HG03025 (cell line): ENCODE data around the gene CFAP65.

ENCODE experiments used
- ATAC-seq: cut with Tn5 transposase; IDR thresholded peaks from one replicate; pipeline ENCODE4 v1.9.1; 2021; ENCODE audit warnings: mild to moderate bottlenecking, moderate library complexity; ENCODE audit not compliant: unreplicated experiment, low FRiP score

CFAP65 gene

DNA sequence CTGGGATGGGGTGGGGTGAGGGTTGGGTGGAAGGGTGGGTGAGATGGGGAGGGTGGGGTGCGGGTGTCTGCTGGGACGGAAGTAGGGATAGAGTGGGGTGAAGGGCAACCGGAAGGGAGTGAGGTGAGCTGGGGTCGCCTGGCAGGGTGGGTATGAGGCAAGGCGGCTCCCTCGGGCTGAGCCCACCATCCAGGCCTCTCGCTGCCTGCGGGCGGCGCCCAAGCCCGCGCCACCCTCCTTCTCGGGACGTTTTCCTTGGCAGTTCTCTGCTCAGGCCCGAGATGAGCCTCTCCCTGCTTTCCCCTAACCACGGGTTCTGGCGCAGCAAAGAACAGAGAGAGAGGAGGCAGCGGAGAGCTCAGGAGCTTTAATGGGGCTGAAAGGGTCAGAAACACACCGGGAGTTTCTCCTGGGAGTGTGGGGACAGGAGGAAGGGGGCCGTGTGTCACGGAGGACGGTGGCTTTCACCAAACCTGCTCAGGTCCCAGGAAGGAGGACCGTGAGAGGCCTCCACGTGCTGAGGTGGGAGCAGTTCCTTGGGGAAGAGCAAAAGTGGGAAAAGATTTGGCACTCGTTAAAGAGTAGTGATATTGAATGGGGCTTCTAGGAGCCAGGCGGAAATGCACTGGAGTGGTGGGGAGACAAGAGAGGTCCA is 60.5 kb downstream of the CFAP65 start:
- ATAC-seq, result no peak

DNA sequence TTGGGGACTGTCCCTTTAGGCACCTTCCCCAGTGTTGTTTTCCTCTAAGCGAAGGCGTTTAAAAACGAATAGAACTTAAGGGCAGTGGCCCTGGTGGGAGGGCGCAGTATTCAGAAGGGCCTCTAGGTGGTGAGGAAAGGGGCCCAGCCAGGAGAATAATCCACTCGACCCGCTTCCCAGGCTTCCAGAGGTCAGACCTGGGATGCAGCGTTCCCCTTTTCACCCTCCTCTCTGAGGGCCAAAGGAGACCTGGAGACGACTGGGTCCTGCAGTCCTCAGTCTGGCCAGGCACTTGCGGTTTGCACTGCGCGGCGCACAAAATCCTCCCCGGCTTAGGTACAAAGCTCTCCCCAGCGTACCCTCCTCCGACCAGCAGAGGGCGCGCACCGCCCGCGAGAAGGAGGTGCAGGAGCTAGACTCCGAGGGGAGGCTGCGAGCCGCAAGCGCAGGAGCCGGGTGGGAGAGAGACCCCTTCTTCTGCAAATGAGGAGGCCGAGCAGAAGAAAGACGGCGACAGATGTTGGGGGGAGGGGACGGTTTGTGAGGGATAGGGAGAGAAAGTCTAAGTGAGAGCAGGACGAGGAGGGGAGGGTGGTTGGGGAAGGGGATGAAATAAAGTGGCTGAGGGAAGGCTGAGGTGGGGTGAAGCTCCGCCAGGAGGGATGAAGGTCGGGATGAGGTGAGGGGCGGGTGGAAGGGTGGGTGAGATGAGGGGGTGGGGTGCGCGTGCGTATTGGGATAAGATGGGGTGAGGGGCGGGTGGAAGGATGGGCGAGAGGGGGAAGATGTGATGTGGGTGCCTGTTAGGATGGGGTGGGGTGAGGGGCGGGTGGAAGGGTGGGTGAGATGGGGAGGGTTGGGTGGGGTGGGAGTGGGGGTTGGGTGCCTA is 61.2 kb downstream of the CFAP65 start:
- ATAC-seq, result peak; percentile 83

DNA sequence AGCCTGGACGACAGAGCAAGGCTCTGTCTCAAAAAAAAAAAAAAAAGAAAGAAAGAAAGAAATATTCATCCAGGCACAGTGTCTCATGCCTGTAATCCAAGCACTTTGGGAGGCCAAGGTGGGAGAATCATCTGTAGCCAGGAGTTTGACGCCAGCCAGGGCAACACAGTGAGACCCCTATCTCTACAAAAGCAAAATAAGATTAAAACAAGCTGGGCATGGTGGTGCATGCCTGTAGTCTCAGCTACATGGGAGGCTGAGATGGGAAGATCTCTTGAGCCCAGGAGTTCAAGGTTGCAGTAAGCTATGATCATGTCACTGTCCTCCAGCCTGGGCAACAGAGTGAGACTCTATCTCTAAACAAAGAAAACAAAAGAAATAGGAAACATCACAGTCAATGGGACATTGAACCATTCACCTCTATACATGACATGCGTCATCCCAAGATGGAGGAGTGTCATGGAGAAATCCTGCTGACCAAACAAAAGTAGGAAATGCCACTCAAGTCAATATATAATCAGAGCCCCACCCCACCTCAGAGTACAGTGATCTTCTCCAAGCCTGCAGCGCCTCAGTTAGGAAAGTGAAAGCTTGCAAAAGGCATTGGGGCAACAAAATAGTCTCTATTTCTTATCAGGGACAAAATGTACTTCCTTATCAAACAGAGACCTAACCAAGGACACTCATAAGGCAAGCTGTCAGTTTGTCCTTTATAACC is 66.1 kb downstream of the CFAP65 start:
- no peak for ATAC-seq

DNA sequence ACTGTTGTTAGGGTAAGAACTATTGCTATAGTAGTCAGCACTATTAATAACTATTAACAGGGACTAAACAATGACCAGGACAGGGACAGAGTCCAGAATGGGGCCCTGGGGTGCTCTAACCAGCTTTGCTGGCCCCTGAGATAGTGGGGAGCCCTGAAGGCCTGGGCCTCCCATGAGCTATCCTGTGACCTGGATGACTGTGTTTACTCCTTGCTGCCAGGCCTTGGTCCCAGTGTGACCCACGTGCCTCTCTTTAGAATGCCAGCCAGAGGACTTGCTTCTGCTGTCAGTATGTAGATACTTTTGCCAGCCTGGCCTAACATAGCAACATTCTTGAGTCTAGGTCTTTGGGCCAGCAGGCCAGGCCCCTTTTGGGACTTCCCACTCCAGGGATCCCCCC is 70.4 kb downstream of the CFAP65 start:
- no peak for ATAC-seq

DNA sequence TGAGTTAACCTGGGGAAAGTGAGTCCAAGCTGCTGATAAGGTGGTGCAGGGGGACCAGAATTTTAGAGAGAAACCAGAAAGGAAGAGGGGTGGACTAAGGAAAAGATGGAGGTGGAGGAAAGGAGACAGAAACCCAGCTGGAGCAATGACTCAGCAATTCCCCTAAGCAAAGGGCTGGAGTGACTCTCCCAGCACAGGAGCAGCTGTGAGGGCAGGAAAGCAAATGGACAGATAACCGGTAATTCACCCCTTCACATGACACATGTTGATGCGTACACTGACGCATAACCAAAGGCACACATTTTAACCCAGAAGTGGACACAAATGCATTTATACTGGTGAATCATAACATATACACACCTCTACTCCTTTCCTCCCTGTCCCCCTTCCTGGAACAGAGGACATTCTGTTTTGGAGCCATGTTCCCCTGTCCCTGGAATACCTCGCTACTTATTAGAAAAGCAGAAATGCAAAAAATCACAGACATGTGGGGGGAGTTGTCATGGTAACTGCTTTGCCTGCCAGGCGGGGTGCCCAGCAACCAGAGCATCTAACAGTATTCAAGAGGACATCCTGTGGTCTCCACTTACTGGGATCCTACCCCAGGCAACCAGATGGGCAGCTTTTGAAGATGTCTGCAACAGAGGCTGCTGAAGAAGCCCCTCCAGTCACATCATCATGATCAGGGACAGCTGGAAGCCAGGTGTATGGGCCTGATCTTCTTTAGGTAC is 77.1 kb downstream of the CFAP65 start:
- ATAC-seq, result no peak

DNA sequence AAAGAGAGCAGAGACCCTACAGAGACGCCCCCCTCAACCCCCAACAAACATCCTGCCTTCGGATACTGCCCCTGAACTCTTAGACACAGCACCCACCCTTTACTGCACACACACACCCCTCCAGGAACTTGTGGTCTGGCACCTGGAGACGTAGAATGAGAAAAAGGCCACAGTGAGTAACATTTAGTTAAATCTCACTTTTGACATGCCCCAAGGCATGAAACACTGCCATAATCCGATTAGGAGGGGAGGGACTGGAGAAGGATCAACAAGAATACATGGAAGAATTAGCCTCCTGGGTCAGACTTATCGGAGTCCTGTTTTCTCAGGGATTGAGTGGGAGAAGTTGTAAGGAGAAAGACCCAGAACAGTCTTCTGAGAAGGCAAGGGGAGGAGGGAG is 77.7 kb downstream of the CFAP65 start:
- ATAC-seq, result no peak

DNA sequence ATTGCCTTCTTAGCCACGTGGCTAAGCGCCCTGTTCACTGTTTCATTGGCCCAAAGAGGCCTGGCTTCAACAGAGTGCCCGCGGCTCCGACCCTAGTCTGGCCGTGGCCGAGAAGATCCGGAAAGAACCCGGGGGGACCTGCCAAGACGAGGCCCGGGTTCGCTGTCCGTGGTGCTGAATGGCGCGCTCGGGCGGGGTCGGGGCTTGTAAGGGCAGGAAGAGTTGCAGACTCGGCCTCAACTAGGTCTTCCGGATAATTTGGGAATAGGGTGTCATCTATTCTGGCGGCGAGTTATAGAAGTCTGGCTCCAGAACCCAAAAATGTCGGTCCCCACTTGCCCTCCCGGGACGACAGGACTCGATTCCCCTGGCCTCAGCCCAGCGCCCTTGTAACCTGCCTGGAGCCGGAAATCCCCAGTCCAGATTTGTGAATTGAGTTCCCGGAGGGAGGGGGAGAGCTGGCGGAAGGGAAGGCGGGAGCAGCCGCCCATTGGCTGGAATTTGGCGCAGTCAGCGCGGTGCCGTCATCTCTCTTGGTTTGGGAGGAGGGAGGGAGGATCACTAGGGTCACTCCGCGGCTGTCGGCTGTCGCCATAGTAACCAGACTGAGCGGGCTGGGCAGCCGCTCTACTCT is 78.3 kb downstream of the CFAP65 start:
- ATAC-seq, result no peak

DNA sequence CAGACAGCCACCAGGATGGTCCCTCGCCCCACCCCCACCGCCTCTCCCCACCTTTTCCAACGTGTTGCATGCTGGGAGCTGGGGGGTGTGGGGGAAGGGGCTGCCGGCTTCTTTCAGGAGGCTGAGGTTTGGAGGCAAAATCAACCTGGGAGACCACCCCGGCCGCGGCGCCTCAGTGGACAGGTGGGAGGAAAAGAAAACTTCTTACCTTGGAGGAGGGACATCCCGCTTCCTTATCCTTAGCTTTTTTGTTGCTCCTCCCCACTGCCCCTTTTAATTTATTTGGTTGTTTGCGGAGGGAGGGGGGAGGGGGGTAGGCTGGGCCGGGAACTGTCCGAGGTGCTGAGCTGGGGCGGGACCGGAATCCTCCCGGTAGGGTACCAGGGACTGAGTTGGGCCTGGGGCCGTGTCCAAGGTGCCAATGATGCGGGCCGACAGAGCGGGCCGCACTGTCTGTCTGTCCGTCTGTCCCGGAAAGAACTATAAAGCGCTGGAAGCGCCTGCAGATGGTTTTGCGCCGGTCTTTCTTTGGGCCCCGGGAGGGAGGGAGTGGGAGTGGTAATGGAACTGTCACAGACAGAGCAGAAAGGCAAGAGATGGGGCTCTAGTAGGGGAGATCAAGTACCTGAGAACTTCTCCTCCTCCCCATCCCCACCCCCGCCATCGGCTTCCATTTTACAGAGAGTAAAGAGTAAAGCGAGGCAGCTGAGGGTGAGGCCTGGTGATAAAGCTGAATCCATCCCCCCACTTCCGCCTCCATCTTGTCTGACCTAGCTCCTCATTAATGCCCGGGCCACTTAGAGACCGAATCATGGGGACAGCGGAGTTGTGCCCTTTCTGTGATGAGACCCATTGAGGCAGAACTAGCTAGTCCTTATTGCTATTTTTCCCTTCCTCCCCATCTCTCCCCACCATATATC is 79.4 kb downstream of the CFAP65 start:
- ATAC-seq, result no peak

DNA sequence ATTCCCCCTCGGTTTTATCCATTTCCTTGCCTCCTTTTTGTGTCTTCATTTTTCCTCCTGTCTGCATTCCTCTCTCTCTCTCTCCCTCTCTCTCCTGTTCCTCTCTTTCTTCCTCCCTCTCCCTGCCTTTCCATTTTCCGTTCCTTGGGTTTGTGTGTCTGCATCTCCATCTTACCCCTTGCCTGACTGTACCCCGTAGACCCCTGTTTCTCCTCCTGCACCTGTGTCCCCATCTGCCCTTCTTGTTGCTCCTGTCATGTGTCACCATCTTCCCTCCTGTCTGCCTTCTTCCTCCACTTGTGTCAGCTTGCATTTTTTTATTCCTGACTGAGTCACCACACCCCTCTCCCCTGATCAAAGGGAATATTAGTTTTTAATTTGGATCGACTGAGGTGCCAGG is 80.1 kb downstream of the CFAP65 start:
- ATAC-seq, result no peak

DNA sequence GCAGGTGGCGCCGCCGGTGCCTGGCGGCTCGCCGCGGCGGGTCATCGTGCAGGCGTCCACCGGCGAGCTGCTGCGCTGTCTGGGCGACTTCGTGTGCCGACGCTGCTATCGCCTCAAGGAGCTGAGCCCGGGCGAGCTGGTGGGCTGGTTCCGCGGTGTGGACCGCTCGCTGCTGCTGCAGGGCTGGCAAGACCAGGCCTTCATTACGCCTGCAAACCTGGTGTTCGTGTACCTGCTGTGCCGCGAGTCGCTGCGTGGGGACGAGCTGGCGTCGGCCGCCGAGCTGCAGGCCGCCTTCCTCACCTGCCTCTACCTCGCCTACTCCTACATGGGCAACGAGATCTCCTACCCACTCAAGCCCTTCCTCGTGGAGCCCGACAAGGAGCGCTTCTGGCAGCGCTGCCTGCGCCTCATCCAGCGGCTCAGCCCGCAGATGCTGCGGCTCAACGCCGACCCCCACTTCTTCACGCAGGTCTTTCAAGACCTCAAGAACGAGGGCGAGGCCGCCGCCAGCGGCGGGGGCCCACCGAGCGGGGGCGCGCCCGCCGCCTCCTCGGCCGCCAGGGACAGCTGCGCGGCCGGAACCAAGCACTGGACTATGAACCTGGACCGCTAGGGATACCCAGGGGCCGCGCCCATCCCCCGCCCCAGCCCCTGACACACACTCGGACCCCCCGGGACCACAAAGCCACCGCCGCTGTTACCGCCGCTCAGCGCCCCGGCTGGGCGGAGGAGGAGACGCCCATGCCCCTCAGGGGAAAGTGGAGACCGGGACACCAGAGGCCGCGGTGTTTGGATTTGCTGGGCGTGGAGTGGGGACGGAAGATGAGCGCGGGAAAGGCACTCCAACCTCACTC is 80.8 kb downstream of the CFAP65 start:
- no peak for ATAC-seq

DNA sequence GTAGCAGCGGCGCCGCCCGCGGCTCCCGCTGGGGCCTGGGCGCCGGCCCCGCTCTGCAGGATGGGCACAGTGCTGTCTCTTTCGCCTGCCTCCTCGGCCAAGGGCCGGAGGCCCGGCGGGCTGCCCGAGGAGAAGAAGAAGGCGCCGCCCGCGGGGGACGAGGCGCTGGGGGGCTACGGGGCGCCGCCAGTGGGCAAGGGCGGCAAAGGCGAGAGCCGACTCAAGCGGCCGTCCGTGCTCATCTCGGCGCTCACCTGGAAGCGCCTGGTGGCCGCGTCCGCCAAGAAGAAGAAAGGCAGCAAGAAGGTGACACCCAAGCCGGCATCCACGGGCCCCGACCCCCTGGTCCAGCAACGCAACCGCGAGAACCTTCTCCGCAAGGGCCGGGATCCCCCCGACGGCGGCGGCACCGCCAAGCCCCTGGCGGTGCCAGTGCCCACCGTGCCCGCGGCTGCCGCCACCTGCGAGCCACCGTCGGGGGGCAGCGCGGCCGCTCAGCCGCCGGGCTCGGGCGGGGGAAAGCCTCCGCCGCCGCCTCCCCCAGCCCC is 81.5 kb downstream of the CFAP65 start:
- ATAC-seq, result no peak

DNA sequence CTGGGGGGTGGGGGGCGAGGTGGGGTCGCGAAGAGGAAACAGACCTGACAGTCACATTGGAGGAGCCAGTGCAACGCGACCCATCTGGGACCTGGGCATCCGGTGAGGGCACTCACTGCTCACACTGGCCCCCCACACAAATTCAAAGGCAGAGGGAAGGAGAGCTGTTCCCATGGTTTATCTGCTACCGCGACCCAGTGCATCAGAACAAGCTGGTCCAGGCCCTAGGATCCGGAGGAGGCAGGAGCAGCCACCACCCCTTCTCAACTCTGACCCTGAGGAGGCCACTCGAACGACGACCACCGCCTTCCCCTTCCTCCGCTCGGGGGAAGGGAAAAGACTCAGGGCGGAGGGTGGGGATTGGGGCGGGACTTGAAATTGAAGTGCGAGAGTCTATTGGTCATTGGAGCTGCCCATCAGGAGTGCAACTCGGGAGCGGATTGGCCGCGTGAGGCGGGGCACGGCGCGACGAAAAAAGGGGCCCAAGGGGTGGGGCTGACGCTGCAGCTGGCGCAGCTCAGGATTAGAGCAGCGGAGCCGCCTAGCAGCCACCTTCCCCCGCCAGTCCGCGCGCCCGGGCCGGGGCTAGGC is 82.1 kb downstream of the CFAP65 start, which contains the start of gene CDK5R2:
Gene CDK5R2 (plus strand): TSS at position 526 of the 591 bp plus-strand sequence. CDS start 155 bp downstream, outside the sequence.
- peak; percentile 93 for ATAC-seq

DNA sequence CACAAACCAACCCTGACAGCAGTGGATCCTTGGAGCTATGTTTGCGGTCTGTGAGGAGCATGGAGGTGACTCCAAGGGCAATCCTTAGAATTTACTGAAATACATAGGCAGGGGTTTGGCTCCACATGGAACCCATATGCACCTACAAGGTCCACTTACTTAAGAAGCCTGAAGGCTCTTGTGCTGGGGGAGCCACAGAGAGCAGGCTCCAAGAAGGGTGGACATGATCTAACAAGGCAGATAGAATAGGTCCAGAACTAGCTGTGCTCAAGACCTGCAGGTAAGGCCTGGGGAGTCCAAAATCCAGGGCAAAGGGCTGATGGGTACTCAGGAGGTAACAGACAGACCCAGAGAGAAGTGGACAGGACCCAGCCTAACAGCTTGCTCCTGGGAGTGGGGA is 83.0 kb downstream of the CFAP65 start:
- no peak for ATAC-seq

DNA sequence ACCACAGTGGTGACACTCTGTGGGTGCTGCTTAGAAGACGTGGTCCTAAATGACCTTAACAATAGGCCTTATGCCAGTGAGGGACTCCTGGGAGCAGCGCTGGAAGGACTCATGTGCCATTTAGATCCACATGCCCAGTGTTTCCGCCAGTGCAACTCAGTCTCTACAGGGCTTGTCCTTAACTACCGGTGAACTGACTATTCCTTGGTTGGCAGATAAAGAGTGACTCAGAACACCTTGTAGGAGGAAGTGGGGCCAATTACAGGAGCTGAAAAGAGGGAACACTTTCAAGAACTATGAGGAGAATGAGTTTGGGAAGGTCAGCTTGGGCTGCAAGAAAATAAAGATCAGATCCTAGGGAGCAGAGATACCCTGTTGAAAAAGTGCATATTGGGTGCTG is 83.6 kb downstream of the CFAP65 start:
- ATAC-seq, result no peak

DNA sequence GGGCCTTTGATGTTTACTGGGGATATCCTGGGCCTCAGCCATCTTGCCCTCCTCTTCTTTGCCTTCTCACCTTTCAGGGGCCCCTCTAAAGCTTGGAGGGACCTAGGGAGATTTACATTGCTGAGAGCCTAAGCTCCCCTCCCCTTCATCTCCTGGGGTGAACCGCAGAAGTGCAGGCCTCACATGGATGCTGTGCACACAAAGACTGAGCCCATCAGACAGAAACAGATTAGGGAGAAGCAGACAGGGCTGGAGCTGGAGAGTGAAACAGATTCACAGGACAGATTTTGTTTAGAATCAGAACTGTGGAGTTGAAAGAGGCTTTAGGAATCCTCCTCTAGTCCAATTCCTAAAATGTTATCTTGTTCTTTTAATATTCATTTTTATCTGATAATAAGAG is 85.3 kb downstream of the CFAP65 start:
- no peak for ATAC-seq

DNA sequence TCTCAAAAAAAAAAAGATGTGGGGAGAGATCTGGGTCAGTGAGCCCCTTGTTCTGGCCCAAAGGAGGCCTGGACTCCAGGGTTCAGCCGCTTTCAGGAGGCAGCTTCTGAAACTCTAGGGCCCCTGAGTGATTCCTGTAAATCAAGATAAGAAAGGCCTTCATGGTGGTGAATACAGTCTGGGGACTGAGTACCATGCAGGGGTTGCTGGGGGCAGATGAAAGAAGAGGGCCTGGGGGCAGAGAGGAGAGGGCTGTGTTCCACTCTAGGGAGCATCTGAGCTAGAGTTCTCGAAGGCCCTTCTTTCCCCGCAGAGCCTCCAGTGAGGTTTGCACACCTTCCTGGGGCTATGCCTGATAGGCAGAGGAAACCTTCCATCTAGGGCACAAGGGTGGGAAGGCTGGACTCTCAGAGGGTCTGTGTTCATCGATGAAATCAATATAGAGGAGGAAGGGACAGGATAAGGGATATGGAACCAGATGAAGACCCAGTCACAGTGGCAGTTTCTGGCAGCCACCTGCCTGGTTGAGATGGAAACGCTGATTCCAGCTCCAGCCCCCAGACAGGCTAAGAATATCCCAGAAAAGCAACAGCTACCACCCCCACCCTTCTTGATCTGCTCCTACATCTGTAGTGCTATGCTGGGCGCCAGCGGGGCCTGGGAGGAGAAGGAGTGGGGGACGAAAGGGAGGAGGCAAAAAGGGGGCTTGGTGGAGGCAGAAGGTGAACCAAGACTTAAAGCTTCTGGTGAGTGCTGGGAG is 86.6 kb downstream of the CFAP65 start:
- ATAC-seq, result no peak
